Gastrocnemius medialis (tissue), 4 donors: ENCODE measurements around the gene KLHL29. TPM values are rescaled to one million over a fixed set of nuclear protein-coding genes. Genes with fewer than 3 reads are reported as not detected.

ENCODE experiments used
- ATAC-seq, 2 donors: fragments of 150-250 bp; one replicate each; pipeline ENCODE4 v1.9.1; 2016
- DNase-seq, 2 donors: peaks; one replicate each; pipeline ENCODE4 v3.0.0-alpha.2; 2019
- H3K27ac ChIP-seq, 4 donors: fragments of 200-600 bp; sonication (generic); 1 replicate in 1 of 4; 2 replicates in 3 of 4; pipeline ENCODE4 v1.5.1; 2016 to 2018; ENCODE audit warnings: mild to moderate bottlenecking in 2 of 4, moderate library complexity in 1 of 4
- H3K27me3 ChIP-seq, 3 donors: fragments of 200-600 bp; sonication (generic) in 2 of 3; 1 replicate in 1 of 3; 2 replicates in 2 of 3; pipeline versions ENCODE4 v1.5.1 to v1.6.0; 2016 to 2019; ENCODE audit warnings: mild to moderate bottlenecking in 1 of 3, moderate library complexity in 1 of 3
- H3K36me3 ChIP-seq, 2 donors: fragments of 200-600 bp; sonication (generic) in 1 of 2; one replicate each; pipeline ENCODE4 v1.5.1; 2017 to 2018
- H3K4me1 ChIP-seq, 2 donors: fragments of 200-600 bp; sonication (generic) in 1 of 2; one replicate each; pipeline ENCODE4 v1.5.1; 2016 to 2017; ENCODE audit warnings: mild to moderate bottlenecking in 2 of 2
- H3K4me3 ChIP-seq, 4 donors: fragments of 200-600 bp; sonication (generic) in 3 of 4; 1 replicate in 1 of 4; 2 replicates in 3 of 4; pipeline ENCODE4 v1.5.1; 2016 to 2019; ENCODE audit warnings: mild to moderate bottlenecking in 2 of 4
- H3K9me3 ChIP-seq, 3 donors: fragments of 200-600 bp; sonication (generic) in 2 of 3; 1 replicate in 1 of 3; 2 replicates in 2 of 3; pipeline ENCODE4 v1.5.1; 2016 to 2019
- POLR2A ChIP-seq, 2 donors: fragments of 450-650 bp; IDR thresholded peaks; one replicate each; pipeline ENCODE4 v1.6.1; 2017; ENCODE audit warnings: antibody characterized with exemption in 2 of 2, mild to moderate bottlenecking in 2 of 2, moderate library complexity in 2 of 2
- in situ Hi-C, 4 donors: fragments of 200-750 bp; cut with MboI; loops; one replicate each; pipeline versions ENCODE4 v1.15.0 to v1.8.0; 2017; ENCODE audit warnings: low sequenced_read_pairs in 4 of 4
- intact Hi-C: fragments of 100-400 bp; cut with DNase I; formaldehyde crosslinking; loops from one replicate; pipeline ENCODE4 v1.15.1; 2023; ENCODE audit warnings: low total_unique reads
- total RNA-seq, 4 donors: library from RNA; depleted of rRNA; stranded (reverse); fragments of >200 nt; gene quantifications; one replicate each; pipeline versions ENCODE4 v1.1.0 to v1.2.3, GENCODE V29; 2016
- TF ChIP-seq, protein P1 (sequence below), 5 experiments: fragments of 450-650 bp in 3 of 5; fragments of 200-600 bp in 2 of 5; sonication (generic) in 2 of 5; IDR thresholded peaks in 4 of 5; conservative IDR thresholded peaks in 1 of 5; 1 replicate in 4 of 5; 2 replicates in 1 of 5; pipeline ENCODE4 v1.5.1; 2016 to 2019; ENCODE audit warnings: antibody characterized with exemption in 5 of 5, mild to moderate bottlenecking in 3 of 5, moderate library complexity in 3 of 5

The KLHL29 gene
- total RNA-seq, 4 donors from 2014 or later, result 4.3 to 24.9 (median 8.7) TPM

DNA sequence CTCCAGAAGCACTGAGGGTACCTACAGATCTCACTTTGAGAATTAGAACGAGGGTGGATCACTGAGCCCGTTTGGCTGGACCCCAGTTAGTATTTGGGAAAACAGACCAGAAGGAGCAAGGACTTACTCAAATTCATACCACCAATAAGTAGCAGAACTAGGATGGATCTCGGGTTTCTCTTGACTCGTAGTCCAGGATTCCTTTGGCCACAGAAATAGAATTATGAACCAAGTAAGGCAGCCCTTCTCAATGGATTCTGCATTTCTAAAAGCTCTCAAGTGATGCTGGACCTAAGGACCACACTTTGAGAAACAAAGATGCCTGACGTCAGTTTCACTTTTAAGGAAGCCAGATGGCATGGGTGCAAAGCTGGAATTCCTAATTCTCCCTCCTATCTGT is 153.0 kb downstream of the KLHL29 start:
- TF ChIP-seq, protein P1, sequence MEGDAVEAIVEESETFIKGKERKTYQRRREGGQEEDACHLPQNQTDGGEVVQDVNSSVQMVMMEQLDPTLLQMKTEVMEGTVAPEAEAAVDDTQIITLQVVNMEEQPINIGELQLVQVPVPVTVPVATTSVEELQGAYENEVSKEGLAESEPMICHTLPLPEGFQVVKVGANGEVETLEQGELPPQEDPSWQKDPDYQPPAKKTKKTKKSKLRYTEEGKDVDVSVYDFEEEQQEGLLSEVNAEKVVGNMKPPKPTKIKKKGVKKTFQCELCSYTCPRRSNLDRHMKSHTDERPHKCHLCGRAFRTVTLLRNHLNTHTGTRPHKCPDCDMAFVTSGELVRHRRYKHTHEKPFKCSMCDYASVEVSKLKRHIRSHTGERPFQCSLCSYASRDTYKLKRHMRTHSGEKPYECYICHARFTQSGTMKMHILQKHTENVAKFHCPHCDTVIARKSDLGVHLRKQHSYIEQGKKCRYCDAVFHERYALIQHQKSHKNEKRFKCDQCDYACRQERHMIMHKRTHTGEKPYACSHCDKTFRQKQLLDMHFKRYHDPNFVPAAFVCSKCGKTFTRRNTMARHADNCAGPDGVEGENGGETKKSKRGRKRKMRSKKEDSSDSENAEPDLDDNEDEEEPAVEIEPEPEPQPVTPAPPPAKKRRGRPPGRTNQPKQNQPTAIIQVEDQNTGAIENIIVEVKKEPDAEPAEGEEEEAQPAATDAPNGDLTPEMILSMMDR (IDR thresholded peaks at IDR 0.05 in 4 of 5, conservative IDR thresholded peaks at IDR 0.05 in 1 of 5), result no peak
- no peak for TF ChIP-seq POLR2A (IDR thresholded peaks at IDR 0.05)
- no peak for DNase-seq
- Histone ChIP-seq H3K27me3 (no peaks in the 10 kb centered on the region), H3K36me3 (no peaks in the 10 kb centered on the region), H3K4me1 (peaks cover 26 to 28% of the 10 kb centered on the region in 2 donors), H3K9me3 (no peaks in the 10 kb centered on the region), H3K4me3 (no peak overlapping the region), H3K27ac (no peak overlapping the region)
- ATAC-seq, result no peak
- intact Hi-C loops (no loop called here), in situ Hi-C loops (no loop called here)

DNA sequence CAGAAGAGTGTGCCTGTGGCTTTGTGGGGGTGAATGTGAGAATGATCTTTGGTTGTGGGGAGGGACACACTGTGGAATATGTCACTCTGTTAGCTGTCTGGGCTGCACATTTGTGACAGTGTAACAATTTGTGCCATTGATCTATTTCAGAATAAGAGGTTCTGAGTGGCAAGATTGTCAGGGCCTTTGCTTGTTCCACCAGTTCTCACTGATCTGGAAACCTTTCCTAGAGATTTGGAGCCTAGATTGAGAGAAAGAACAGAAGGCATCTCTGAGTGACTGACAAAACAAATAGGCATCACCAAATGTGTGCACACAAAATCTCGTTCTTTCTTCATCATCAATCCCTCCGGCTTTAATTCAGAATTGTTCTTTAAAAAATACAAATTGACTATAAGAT is 153.6 kb downstream of the KLHL29 start:
- H3K27ac ChIP-seq, result no peak overlapping the region
- TF ChIP-seq, protein P1 (IDR thresholded peaks at IDR 0.05 in 4 of 5, conservative IDR thresholded peaks at IDR 0.05 in 1 of 5), result no peak
- no peak for TF ChIP-seq POLR2A (IDR thresholded peaks at IDR 0.05)

DNA sequence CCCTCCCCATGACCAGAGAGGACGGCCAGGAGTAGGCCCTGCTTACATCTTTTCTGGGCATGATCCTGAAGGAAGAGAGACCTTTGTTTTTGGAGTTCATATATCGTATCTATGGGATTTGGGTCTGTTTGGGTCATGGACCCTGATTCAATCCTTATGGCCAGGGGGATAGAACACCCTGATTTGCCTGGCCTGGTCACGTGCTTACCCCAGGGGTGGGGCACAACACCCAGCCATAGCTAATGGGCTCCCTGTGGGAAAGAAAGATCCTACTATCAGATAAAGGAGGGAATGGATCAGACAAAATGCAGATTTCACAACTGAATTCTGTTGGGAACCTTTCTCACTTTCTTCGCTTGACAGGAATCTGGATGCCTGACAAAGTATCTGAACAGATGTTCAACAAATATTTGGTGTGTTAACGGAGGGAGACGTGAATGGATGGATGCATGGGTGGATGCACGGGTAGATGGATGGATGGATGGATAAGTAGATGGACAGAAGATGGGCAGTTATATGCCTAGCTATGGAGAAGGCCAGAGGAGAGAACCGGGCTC is 155.9 kb downstream of the KLHL29 start:
- Histone ChIP-seq H3K4me3 (no peak overlapping the region), H3K36me3 (no peaks in the 10 kb centered on the region), H3K27ac (peak overlapping the region; percentile 28 to 64 (median 52)), H3K27me3 (no peaks in the 10 kb centered on the region), H3K4me1 (peaks cover 26 to 28% of the 10 kb centered on the region in 2 donors), H3K9me3 (no peaks in the 10 kb centered on the region)
- DNase-seq, result no peak
- ATAC-seq, result no peak
- intact Hi-C loops, result no loop called here
- TF ChIP-seq POLR2A (IDR thresholded peaks at IDR 0.05), result no peak
- TF ChIP-seq, protein P1 (IDR thresholded peaks at IDR 0.05 in 4 of 5, conservative IDR thresholded peaks at IDR 0.05 in 1 of 5), result no peak
- in situ Hi-C loops, result no loop called here

More for the DNA sequence above, 153.6 kb downstream of the KLHL29 start:
- in situ Hi-C loops, result no loop called here
- ATAC-seq (no peak), DNase-seq (no peak)
- intact Hi-C loops, result no loop called here
- Histone ChIP-seq H3K36me3 (no peaks in the 10 kb centered on the region), H3K27me3 (no peaks in the 10 kb centered on the region), H3K9me3 (no peaks in the 10 kb centered on the region), H3K4me3 (no peak overlapping the region), H3K4me1 (peaks cover 28% of the 10 kb centered on the region in 2 donors)

DNA sequence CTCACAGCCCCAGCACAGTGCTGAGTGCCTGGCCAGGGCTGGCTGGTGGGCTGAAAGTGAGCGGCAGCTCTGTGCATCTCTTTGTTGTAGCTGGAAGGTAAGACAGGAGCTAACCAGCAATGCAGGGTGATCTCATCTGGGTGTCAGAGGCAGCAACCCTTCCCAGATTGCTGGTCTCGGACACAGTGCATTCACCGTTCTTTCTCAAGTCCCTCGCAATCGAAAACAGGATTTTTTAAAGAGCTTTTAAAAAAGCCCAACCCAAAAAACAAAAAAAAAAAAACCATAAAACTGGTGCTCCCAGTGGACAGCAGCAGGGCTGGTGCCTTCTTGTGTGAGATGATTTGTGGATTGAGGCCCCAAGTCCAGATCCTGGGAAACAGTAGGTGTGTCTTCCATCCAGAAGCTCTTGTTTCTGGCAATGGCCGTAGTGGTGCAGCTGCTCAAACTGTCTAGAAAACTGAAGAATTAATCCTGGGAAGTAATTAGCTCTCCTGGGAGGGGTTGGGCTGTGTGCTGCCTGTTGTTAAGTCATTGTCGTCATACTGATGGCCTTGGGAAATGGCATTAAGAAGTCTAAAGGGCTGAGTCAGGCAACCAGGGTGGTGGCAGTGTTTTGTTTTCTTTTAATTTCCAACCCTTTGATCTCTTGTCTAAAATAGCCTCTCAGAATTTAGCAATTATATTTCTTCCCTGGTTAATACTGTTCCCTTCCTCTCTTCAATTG is 156.7 kb downstream of the KLHL29 start:
- H3K27ac ChIP-seq, result peak overlapping the region; percentile 28 to 64 (median 52)

More for the DNA sequence above, 156.7 kb downstream of the KLHL29 start:
- Histone ChIP-seq H3K36me3 (no peaks in the 10 kb centered on the region), H3K27me3 (no peaks in the 10 kb centered on the region), H3K4me1 (peaks cover 26 to 28% of the 10 kb centered on the region in 2 donors), H3K4me3 (no peak overlapping the region), H3K9me3 (no peaks in the 10 kb centered on the region)
- DNase-seq (peak; percentile 40 to 70), ATAC-seq (peak; percentile 56 to 63)
- intact Hi-C loops, result no loop called here
- TF ChIP-seq POLR2A (IDR thresholded peaks at IDR 0.05), result no peak
- TF ChIP-seq, protein P1 (IDR thresholded peaks at IDR 0.05 in 4 of 5, conservative IDR thresholded peaks at IDR 0.05 in 1 of 5), result no peak
- in situ Hi-C loops, result no loop called here
